ENCODE measurements around the gene EHF. TPM values are rescaled to one million over a fixed set of nuclear protein-coding genes. Genes with fewer than 3 reads are reported as not detected.
"Not testable (repeated sequence)": the region's sequence is repeated elsewhere in the genome, so short reads cannot be mapped to it uniquely, and the experiment has no call there.

EHF gene
- total and polyA plus RNA-seq, 7 donors: 0.04 to 0.20 (median 0.13) TPM; not detected in 1

DNA sequence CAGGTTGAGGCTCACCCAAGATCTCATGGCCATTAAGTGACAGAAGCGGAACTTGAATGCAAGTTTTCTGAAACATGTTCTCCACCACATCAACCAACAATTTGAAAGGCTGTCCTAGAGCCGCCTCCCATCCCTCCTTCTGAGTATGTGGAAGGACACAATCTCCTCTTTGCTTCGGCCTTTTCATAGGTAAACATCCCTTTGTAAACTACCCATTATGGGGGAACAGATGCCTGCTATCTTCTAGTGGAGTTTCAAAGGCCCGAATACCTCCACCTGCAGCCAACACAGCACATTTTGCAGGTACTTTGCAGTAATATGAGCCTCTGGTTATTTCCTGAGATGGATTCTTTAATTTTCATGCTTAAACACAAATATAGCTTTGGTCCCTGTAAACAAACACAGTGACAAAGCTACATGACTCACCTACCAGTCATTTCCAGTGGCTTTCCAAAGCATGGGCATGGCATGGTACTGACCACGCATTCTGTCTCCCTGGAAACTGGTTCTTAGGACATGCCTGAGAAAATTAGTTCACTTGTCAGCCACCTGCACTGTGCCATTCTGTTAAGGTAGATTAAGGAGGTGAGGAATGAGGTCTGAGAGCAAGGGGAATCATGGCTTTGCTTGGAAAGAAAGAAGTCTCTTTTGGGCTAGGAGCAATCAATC lies 60.2 kb downstream of the EHF start:
- Histone ChIP-seq H3K4me1 (no peaks in the 10 kb centered on the region), H3K4me3 (no peak overlapping the region), H3K9me3 (no peaks in the 10 kb centered on the region), H3K27ac (no peak overlapping the region), H3K36me3 (ENCODE audit: insufficient read depth in 1 of 2, low read depth in 1 of 2) (no peaks in the 10 kb centered on the region), H3K27me3 (ENCODE audit: insufficient read depth in 3 of 3, low read length in 2 of 3) (no peaks in the 10 kb centered on the region)
- DNase-seq (no peak), ATAC-seq (peak in 3 of 4 donors; percentile 50 to 69 (median 60))
- TF ChIP-seq CTCF (IDR thresholded peaks at IDR 0.05): no peak
- 88 to 95% (median 90%) methylated on average over 5 of the region's 5 CpGs for WGBS, 3 donors
- intact Hi-C loops (cut with DNase I): no loop called here

- 60 to 68% (median 68%) methylated on average over 2 of the region's 2 CpGs for WGBS, 3 donors
- no peak for DNase-seq
- TF ChIP-seq CTCF (IDR thresholded peaks at IDR 0.05): no peak
- Histone ChIP-seq H3K27me3 (ENCODE audit: insufficient read depth in 3 of 3, low read length in 2 of 3) (no peaks in the 10 kb centered on the region), H3K9me3 (no peaks in the 10 kb centered on the region), H3K4me3 (no peak overlapping the region), H3K36me3 (ENCODE audit: insufficient read depth in 1 of 2, low read depth in 1 of 2) (no peaks in the 10 kb centered on the region), H3K27ac (no peak overlapping the region), H3K4me1 (no peaks in the 10 kb centered on the region)
- intact Hi-C loops (cut with DNase I): no loop called here
- ATAC-seq: no peak
Observed at GRCh38 chr11:34682825-34683224, 61.9 kb downstream of the EHF start.

DNA sequence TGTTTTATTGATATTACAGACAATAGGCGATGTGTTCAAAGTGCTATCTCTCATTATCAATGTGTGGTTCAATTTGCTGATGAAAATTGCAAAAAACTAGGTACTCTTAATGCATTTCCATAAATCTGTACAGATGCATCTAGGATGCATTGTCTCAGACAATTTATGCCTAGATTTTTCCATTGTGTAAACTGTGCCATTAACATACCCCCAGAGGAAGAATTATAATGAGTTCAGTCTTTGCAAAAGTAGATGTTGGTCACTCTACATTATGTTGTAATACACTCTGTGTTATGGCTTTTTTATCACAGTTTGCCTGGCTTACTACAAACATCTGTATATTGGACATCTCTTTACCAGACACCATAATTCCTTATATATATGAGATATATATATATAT lies 62.5 kb downstream of the EHF start:
- TF ChIP-seq CTCF (IDR thresholded peaks at IDR 0.05): no peak
- H3K27me3 ChIP-seq (ENCODE audit: insufficient read depth in 3 of 3, low read length in 2 of 3): no peaks in the 10 kb centered on the region
- no peaks in the 10 kb centered on the region for H3K4me1 ChIP-seq
- no peak overlapping the region for H3K27ac ChIP-seq
- DNase-seq (no peak), ATAC-seq (no peak)
- WGBS, 3 donors: 86 to 91% (median 87%) methylated on average over 1 of the region's 1 CpG
- H3K4me3 ChIP-seq: no peak overlapping the region
- H3K9me3 ChIP-seq: no peaks in the 10 kb centered on the region
- intact Hi-C loops (cut with DNase I): no loop called here
- no peaks in the 10 kb centered on the region for H3K36me3 ChIP-seq (ENCODE audit: insufficient read depth in 1 of 2, low read depth in 1 of 2)

DNA sequence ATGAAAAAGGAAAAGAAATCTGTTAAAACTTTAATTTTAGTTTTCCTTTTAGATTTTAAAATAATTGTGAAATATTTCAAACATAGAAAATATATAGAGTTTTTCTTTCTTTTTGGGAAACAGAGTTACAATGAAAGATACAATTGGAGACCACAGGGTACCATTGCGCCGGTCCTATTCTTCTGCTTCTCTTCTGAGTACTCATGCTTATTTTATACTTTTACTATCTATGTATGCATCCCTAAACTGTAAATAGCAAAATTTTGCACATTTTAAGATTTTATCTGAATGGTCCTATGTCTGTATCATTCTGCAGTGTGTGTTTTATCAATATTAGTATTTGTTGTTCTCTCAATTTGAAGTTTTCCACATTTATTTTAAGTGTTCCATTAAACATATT lies 65.0 kb downstream of the EHF start:
- H3K4me3 ChIP-seq: no peak overlapping the region
- intact Hi-C loops (cut with DNase I): no loop called here
- no peaks in the 10 kb centered on the region for H3K27me3 ChIP-seq (ENCODE audit: insufficient read depth in 3 of 3, low read length in 2 of 3)
- H3K9me3 ChIP-seq: no peaks in the 10 kb centered on the region
- H3K4me1 ChIP-seq: no peaks in the 10 kb centered on the region
- H3K36me3 ChIP-seq (ENCODE audit: insufficient read depth in 1 of 2, low read depth in 1 of 2): no peaks in the 10 kb centered on the region
- DNase-seq (no peak), ATAC-seq (no peak)
- H3K27ac ChIP-seq: no peak overlapping the region
- WGBS, 3 donors: 96 to 100% (median 98%) methylated on average over 2 of the region's 2 CpGs
- TF ChIP-seq CTCF (IDR thresholded peaks at IDR 0.05): no peak

DNA sequence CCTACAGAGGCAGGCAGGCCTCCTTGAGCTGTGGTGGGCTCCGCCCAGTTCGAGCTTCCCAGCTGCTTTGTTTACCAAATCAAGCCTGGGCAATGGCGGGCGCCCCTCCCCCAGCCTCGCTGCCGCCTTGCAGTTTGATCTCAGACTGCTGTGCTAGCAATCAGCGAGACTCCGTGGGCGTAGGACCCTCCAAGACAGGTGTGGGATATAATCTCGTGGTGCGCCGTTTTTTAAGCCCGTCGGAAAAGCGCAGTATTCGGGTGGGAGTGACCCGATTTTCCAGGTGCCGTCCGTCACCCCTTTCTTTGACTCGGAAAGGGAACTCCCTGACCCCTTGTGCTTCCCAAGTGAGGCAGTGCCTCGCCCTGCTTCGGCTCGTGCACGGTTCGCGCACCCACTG lies 71.4 kb downstream of the EHF start:
- intact Hi-C loops (cut with DNase I); H3K4me3 ChIP-seq; DNase-seq; H3K27ac ChIP-seq; H3K9me3 ChIP-seq; H3K4me1 ChIP-seq; H3K27me3 ChIP-seq (ENCODE audit: insufficient read depth in 3 of 3, low read length in 2 of 3); H3K36me3 ChIP-seq (ENCODE audit: insufficient read depth in 1 of 2, low read depth in 1 of 2); ATAC-seq: not testable (repeated sequence)
- WGBS, 3 donors: 81 to 91% (median 86%) methylated on average over 19 to 23 of the region's 26 CpGs
